IPS DF 4.7 (cell line): ENCODE data around the gene TPTE.
"Not testable (repeated sequence)": the region's sequence is repeated elsewhere in the genome, so short reads cannot be mapped to it uniquely, and the experiment has no call there.

Experiments used
- DNase-seq: peaks from one replicate; pipeline ENCODE4 v3.0.0-alpha.2; 2013; ENCODE audit warnings: low spot score; ENCODE audit errors: extremely low read depth

The TPTE gene

DNA sequence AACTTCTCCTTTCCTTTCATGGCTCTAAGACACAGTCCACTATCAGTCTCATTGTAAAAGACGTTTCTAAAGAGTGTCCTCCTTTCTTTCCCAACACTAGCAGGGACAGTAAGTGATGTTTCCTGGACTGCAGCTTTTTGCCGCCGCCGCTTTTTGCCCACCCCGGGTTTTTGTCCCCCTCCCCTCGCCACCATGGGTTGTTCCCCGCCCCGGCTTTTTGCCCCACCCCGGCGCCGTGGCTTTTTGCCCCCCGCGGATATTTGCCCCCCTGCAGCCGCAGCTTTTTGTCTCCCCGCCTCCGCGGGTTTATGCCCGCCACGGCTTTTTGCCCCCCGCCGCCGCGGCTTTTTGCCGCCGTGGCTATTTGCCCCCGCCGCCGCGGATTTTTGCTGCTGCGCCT lies 95.2 kb downstream of the TPTE start:
- no peak for DNase-seq

DNA sequence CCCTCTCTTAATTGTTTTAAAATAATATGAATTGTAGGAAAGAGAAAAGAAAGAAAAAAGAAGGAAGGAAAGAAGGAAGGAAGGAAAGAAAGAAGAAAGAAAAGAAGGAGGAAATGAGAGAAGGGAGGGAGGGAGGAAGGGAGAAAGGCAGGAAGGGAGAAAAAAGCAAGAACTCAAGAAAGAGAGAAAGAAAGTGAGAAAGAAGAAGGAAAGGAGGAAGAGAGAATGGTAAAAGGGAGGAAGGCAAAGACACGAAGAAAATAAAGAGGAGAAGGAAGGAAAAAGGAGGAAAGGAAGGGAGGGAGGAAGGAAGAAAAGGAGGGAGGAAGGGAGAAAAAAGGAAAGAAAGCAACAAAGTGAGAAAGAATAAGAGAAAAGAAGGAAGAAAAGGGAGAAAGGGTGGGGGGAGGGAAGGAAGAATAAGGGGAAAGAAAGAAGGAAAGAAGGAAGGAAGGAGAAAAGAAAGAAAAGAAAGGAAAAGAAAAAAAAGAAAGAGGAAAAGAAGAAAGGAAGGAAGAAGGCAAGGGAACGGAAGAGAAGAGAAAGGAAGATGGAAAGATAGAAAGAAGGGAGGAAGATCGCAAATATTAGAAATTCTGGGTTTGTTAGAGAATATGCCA lies 95.9 kb downstream of the TPTE start:
- not testable (repeated sequence) for DNase-seq

DNA sequence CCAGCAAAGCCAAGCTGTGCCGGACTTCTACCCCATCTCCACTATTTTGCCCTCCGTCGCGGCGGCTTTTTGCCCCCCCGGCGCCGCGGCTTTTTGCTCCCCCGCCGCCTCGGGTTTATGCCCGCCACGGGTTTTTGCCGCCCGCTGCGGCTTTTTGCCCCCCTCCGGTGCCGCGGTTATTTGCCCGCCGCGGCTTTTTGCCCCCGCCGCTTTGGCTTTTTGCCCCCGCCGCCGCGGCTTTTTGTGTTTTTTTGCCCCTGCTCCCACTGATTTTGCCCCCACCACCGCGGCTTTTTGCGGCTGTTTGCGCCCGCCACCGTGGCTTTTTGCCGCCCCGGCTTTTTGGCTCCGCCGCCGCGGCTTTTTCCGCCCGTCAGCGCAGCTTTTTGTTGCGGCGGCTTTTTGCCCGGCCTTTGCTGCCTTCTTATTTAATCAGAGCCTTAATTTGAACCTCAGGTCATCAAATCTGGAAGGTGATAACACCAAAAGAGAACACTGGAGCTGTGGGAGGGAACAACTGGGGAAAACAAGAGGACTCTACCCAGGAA lies 106.0 kb downstream of the TPTE start:
- no peak for DNase-seq

DNA sequence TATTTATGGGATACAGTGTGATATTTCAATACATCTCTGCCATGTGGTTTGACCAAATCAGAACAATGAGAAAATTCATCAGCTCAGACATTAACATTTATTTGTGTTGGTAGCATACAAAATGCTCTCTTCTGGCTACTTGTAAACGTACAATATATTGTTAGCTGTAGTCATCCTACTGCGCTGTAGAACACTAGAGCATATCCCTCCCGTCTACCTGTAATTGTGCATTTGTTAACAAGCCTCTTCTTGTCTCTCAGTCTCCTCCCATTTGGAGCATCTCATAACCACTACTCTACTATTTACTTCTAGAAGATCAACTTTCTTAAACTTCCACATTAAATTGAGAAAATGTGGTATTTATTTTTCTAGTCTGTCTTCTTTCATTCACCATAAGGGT lies 107.9 kb downstream of the TPTE start:
- DNase-seq, result not testable (repeated sequence)

DNA sequence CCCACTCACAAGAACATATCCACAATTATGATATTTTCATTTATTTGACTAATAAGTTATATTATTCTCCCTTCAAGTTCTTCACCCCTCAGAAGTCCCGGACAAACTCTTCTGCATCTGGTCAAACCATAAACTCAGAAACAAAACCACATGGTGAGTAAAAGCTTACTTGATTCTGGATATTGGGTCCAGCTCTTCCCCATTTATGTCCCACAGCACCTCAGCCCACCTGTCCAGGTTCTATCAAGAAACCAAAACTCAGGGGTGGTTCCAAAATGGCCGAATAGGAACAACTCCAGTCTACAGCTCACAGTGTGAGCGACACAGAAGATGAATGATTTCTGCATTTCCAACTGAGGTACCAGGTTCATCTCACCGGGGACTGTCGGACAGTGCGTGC lies 109.4 kb downstream of the TPTE start:
- DNase-seq, result not testable (repeated sequence)

DNA sequence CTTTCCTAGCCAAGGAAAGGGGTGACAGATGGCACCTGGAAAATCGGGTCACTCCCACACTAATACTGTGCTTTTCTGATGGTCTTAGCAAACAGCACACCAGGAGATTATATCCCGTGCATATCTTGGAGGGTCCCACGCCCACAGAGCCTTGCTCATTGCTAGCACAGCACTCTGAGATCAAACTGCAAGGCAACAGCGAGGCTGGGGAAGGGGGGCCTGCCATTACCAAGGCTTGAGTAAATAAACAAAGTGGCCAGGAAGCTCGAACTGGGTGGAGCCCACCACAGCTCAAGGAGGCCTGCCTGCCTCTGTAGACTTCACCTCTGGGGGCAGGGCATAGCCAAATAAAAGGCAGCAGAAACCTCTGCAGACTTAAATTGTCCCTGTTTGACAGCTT lies 109.9 kb downstream of the TPTE start:
- not testable (repeated sequence) for DNase-seq

DNA sequence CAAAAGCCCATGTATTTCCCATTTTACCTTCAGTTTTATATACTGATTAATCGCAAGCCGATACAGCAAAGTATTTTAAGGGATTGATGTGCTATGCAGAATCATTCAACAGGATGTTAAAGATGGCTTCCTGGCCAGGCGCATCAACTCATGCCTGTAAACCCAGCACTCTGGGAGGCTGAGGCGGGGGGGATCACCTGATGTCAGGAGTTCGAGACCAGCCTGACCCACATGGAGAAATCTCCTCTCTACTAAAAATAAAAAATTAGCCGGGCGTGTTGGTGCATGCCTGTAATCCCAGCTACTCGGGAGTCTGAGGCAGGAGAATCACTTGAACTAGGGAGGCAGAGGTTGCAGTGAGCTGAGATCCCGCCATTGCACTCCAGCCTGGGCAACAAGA lies 116.8 kb downstream of the TPTE start:
- DNase-seq, result not testable (repeated sequence)

DNA sequence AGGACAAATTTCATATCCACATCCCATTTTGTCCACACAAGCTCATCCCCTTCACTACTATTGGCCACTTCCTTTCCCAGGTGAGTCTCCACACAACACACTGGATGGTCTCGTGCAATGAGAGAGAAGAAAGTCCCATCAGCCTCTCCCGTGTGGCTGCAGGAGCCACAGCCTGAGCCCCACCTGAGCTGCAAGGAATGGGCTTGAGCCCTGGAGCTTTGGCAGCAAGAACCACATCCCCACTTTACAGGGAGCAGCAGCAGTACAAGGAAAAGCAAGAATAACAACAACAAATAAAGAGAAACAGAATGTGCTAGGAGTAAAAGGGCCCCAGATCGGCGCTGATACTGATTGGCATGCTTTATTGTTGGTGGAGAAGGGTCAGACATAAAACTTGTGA lies 117.7 kb downstream of the TPTE start:
- no peak for DNase-seq

DNA sequence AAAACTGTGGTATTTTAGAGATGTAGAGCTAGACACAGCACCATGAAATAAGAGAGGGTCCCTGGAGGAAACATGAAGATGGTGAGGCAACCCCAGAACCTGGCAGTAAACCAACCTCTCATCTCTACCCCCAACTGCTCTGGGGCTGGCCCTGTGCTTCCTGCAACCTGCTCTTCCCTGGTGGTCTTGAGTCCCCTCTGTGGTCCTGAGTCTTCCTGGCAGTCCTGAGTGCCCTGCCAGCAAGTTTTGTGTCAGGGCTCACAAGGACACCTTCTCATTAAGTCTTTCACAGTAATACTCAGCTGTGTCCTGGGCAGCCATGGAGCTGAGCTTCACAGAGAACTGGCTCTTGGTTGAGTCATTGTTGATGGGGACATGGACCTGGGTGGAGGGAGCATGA lies 118.4 kb downstream of the TPTE start:
- DNase-seq, result not testable (repeated sequence)

DNA sequence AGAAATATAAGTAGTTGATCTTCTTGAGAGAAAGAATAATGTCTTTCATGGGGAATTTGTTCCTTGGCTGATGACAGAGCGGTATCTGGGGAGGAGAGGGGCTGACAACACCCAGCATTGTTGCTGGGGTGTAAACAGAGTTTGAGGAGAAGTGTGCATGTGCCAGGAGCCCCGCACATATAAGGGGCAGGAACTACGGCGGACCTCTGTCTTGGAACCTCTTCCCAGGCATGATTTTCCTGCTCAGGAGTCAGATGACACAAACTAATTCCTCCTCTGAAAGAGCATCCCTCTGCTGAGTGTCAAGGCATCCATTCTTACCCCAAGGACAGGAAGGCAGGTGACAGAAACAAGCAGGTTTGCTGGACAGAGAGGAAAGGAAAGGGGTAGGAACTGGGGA lies 119.1 kb downstream of the TPTE start:
- DNase-seq, result no peak

DNA sequence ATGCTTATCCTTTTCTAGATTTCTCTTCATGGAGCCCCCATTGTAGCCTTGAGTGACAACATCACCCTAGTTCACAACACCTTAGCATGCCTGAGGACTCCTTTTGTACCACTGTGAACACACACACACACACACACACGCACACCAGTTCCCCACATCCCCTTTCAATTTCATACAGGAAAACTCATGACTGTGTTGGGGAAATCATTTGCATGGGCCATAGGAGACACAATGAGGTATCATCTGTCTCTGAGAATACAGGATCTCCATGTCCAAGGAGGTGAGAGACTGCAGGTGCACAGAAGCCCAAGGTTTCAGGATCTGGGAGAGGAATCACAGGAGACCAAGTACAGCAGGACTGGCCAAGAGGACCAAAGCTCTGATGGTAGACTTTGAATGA lies 119.7 kb downstream of the TPTE start:
- no peak for DNase-seq

DNA sequence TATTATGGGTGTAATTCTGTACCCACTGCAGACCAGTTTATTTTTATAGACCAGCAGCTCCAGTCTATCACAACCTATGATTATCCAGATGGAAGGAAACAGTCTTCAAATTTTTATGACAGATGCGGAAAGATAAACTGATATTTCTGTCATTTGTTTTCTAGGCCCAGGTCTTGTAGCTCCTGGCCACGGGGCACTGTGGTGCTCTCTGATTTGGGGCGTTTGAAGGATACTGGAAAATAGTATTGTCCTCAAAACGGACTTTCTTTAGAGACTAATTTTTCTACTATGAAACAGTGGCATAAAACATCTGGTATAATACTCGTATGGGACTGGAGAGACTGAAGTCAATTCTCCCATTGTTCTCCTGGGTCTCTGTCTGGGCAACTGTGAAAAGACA lies 124.3 kb downstream of the TPTE start:
- not testable (repeated sequence) for DNase-seq

DNA sequence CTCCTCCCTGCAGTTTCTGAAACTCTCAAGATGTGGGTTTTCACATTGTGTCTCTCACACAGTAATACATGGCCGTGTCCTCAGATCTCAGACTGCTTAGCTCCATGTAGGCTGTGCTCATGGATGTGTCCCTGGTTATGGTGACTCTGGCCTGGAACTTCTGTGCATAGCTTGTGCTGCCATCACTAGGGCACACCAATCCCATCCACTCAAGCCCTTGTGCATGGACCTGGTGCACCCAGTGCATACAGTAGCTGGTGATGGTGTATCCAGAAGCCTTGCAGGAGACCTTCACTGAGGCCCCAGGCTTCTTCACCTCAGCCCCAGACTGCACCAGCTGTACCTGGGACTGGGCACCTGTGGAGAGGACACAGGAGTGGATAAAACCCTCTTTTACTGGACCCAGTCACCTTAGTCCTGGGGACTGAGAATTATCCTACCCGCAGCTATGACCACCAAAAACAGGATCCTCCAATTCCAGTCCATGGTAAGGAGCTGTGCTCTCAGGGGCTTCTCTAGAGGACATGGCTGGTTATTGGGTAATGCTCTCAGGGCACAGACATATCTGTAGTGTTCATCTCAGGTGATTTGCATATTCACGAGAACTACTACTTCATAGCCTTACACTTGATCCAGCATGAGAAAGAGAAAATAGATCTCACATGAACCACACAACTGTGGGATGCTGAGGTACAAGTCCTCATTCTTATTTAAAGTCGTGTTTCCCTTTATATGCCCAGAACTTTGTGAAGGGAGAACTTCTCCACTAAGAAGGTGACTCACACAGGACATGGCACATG lies 128.2 kb downstream of the TPTE start:
- DNase-seq, result not testable (repeated sequence)

DNA sequence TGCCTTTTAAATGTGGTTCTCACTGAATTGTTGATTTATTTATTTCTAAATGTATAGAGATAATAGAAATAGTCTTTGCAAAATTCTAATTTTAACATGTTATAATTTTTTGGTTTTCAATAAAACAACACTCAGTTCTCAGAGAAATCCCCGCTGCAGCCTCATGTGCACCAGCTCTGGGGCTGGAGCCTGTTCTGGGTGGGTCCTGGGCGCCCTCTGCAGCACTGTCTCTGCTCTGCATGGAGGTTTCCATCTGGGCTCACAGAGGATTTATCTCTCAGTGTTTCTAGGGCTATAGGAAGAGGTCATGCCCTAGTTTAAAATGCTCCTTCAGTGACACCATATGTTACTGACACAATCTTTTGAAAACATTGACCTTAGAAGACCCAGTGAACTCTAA lies 128.9 kb downstream of the TPTE start:
- not testable (repeated sequence) for DNase-seq
